ENCODE data around the gene TNN. TPM values are rescaled to one million over a fixed set of nuclear protein-coding genes. Genes with fewer than 3 reads are reported as not detected.
"Not testable (repeated sequence)": the region's sequence is repeated elsewhere in the genome, so short reads cannot be mapped to it uniquely, and the experiment has no call there.

TNN gene
- total and polyA plus RNA-seq, 12 donors, result 0.11 to 0.50 (median 0.23) TPM; not detected in 2

DNA sequence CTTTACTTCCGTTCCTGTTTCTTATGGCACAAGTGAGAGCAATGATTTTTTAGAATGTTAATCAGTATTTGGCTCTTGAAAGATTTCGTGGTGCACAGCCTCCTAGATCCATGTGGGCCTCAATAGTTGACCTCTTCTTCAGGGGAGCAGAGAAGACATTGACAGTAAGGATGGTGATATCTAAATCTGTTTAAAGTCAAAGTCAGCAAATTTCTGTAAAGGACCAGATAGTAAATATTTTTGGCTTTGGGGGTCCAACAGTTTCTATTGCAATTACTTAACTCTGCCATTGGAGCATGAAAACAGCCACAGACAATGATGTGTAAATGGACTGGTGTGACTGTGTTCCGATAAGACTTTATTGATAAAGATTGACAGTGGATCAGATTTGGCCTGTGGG is 27.4 kb downstream of the TNN start:
- H3K4me1 ChIP-seq (replicated peaks in 1 of 2), result no peaks in the 10 kb centered on the region
- TF ChIP-seq POLR2A (IDR thresholded peaks at IDR 0.05) (no peak), CTCF (IDR thresholded peaks at IDR 0.05) (no peak)
- 80 to 85% (median 82%) methylated on average over 3 of the region's 3 CpGs for WGBS, 4 donors

GRCh38 chr1:175095978-175096607 is 28.5 kb downstream of the TNN start:
- no peak for DNase-seq
- intact Hi-C loops (cut with DNase I), result no loop called here

More for the DNA sequence above, 27.4 kb downstream of the TNN start:
- DNase-seq, result no peak
- H3K27me3 ChIP-seq, result no peaks in the 10 kb centered on the region
- H3K27ac ChIP-seq, result no peak overlapping the region
- no peaks in the 10 kb centered on the region for H3K9me3 ChIP-seq (replicated peaks in 1 of 3)
- H3K36me3 ChIP-seq (replicated peaks in 1 of 2), result no peaks in the 10 kb centered on the region
- no peak overlapping the region for H3K4me3 ChIP-seq
- intact Hi-C loops (cut with DNase I), result no loop called here

DNA sequence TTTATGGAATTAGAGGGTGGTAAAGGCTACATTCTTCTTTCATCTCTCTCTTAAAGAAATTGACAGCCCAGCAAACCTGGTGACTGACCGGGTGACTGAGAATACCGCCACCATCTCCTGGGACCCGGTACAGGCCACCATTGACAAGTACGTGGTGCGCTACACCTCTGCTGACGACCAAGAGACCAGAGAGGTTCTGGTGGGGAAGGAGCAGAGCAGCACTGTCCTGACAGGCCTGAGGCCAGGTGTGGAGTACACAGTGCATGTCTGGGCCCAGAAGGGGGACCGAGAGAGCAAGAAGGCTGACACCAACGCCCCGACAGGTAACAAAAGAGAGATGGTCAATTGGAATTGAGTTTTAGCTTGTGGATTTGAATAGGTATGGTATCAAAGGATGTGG is 29.7 kb downstream of the TNN start:
- Histone ChIP-seq H3K27ac (no peak overlapping the region), H3K27me3 (no peaks in the 10 kb centered on the region), H3K4me1 (replicated peaks in 1 of 2) (no peaks in the 10 kb centered on the region), H3K36me3 (replicated peaks in 1 of 2) (no peaks in the 10 kb centered on the region), H3K9me3 (replicated peaks in 1 of 3) (no peaks in the 10 kb centered on the region), H3K4me3 (no peak overlapping the region)
- intact Hi-C loops (cut with DNase I), result no loop called here
- no peak for DNase-seq
- TF ChIP-seq CTCF (IDR thresholded peaks at IDR 0.05) (no peak), POLR2A (IDR thresholded peaks at IDR 0.05) (no peak)
- WGBS, 4 donors, result 80 to 90% (median 83%) methylated on average over 9 of the region's 9 CpGs

More at GRCh38 chr1:175095978-175096607, 28.5 kb downstream of the TNN start:
- H3K4me1 ChIP-seq (replicated peaks in 1 of 2), result no peaks in the 10 kb centered on the region
- no peaks in the 10 kb centered on the region for H3K9me3 ChIP-seq (replicated peaks in 1 of 3)
- no peak overlapping the region for H3K27ac ChIP-seq
- H3K4me3 ChIP-seq, result no peak overlapping the region
- WGBS, 4 donors, result 76 to 90% (median 79%) methylated on average over 3 of the region's 3 CpGs
- H3K36me3 ChIP-seq (replicated peaks in 1 of 2), result no peaks in the 10 kb centered on the region
- no peaks in the 10 kb centered on the region for H3K27me3 ChIP-seq
- TF ChIP-seq CTCF (IDR thresholded peaks at IDR 0.05), result no peak
- TF ChIP-seq POLR2A (IDR thresholded peaks at IDR 0.05), result no peak

DNA sequence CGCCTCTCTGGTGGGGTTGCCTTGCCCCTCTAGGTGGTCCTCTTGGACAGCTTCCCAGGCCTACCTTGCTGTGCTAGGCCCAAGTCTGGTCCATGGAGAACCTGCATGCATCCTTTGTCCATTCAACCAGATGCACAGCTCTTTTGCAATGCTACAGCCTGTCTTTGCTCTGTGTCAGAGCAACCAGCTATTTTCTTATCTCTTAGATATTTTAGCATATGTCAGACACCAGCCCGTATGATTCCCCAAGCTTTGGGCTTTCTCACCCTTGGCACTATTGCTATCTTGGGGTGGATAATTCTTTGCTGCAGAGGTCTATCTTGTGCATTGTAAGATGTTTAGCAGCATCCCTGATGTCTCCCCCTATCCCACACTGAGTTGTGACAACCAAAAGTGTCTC is 32.3 kb downstream of the TNN start:
- no peak for DNase-seq
- WGBS, 4 donors, result 64 to 76% (median 70%) methylated on average over 2 of the region's 2 CpGs
- no peaks in the 10 kb centered on the region for H3K27me3 ChIP-seq
- H3K4me3 ChIP-seq, result no peak overlapping the region
- H3K36me3 ChIP-seq (replicated peaks in 1 of 2), result no peaks in the 10 kb centered on the region
- no peaks in the 10 kb centered on the region for H3K4me1 ChIP-seq (replicated peaks in 1 of 2)
- TF ChIP-seq POLR2A (IDR thresholded peaks at IDR 0.05) (no peak), CTCF (IDR thresholded peaks at IDR 0.05) (no peak)
- intact Hi-C loops (cut with DNase I), result no loop called here
- no peaks in the 10 kb centered on the region for H3K9me3 ChIP-seq (replicated peaks in 1 of 3)
- H3K27ac ChIP-seq, result no peak overlapping the region

DNA sequence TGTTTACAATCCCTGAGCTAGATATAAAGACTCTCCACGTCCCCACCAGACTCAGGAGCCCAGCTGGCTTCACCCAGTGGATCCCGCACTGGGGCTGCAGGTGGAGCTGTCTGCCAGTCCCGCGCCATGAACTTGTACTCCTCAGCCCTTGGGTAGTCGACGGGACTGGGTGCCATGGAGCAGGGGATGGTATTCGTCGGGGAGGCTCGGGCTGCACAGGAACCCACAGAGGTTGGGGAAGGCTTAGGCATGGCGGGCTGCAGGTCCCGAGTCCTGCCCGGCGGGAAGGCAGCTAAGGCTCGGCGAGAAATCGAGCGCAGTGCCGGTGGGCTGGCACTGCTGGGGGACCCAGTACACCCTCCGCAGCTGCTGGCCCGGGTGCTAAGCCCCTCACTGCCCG is 34.5 kb downstream of the TNN start:
- H3K27ac ChIP-seq; H3K9me3 ChIP-seq (replicated peaks in 1 of 3); H3K36me3 ChIP-seq (replicated peaks in 1 of 2); H3K27me3 ChIP-seq; intact Hi-C loops (cut with DNase I); H3K4me1 ChIP-seq (replicated peaks in 1 of 2); H3K4me3 ChIP-seq; DNase-seq: not testable (repeated sequence)
- WGBS, 4 donors, result 96 to 99% (median 98%) methylated on average over 16 to 19 of the region's 21 CpGs; no CpG with 5 or more reads in 1 of the 4 donors

GRCh38 chr1:175106536-175106935 is 38.9 kb downstream of the TNN start:
- H3K27ac ChIP-seq; H3K4me1 ChIP-seq (replicated peaks in 1 of 2); H3K4me3 ChIP-seq; H3K27me3 ChIP-seq; H3K9me3 ChIP-seq (replicated peaks in 1 of 3); DNase-seq; intact Hi-C loops (cut with DNase I); H3K36me3 ChIP-seq (replicated peaks in 1 of 2): not testable (repeated sequence)
- WGBS, 4 donors, result 78 to 90% (median 85%) methylated on average over 9 to 15 of the region's 15 CpGs

GRCh38 chr1:175108331-175108820 is 40.7 kb downstream of the TNN start:
- 88 to 94% (median 92%) methylated on average over 13 to 23 of the region's 25 CpGs for WGBS, 4 donors
- H3K4me1 ChIP-seq (replicated peaks in 1 of 2); H3K4me3 ChIP-seq; intact Hi-C loops (cut with DNase I); DNase-seq; H3K27me3 ChIP-seq; H3K27ac ChIP-seq; H3K9me3 ChIP-seq (replicated peaks in 1 of 3); H3K36me3 ChIP-seq (replicated peaks in 1 of 2): not testable (repeated sequence)
